H1 (cell line): Measurements from ENCODE around the gene C6orf120.

Source experiments
- EP300 ChIP-seq, 2 experiments: IDR thresholded peaks; 1 replicate in 1 of 2; 2 replicates in 1 of 2; pipeline ENCODE4 v1.6.1; 2011 to 2012; ENCODE audit warnings: low read depth in 2 of 2, low read length in 2 of 2, mild to moderate bottlenecking in 2 of 2, borderline replicate concordance in 1 of 2, inconsistent platforms in 1 of 2, moderate library complexity in 1 of 2
- HDAC2 ChIP-seq, 2 experiments: fragments of 300-600 bp in 1 of 2; sonication (generic) in 1 of 2; IDR thresholded peaks; 2 replicates each; pipeline ENCODE4 v1.6.1; 2011 to 2012; ENCODE audit warnings: low read depth in 2 of 2, low read length in 2 of 2, mild to moderate bottlenecking in 2 of 2, moderate library complexity in 2 of 2, borderline replicate concordance in 1 of 2, inconsistent platforms in 1 of 2
- POLR2A ChIP-seq, 2 experiments: IDR thresholded peaks; 1 replicate in 1 of 2; 2 replicates in 1 of 2; pipeline ENCODE4 v1.6.1; 2011; ENCODE audit warnings: low read depth in 2 of 2, low read length in 2 of 2, mild to moderate bottlenecking in 2 of 2; ENCODE audit errors: control extremely low read depth in 1 of 2
- RXRA ChIP-seq: IDR thresholded peaks from 2 replicates; pipeline ENCODE4 v1.6.1; 2011; ENCODE audit warnings: low read depth, mild to moderate bottlenecking, low read length, moderate library complexity; ENCODE audit not compliant: insufficient read depth
- TEAD4 ChIP-seq: IDR thresholded peaks from 2 replicates; pipeline ENCODE4 v1.6.1; 2012; ENCODE audit warnings: low read depth, low read length, inconsistent platforms, mixed read lengths
- TF ChIP-seq, protein P1 (sequence below), 3 experiments: IDR thresholded peaks; 1 replicate in 2 of 3; 2 replicates in 1 of 3; pipeline versions ENCODE4 v1.5.1 to v1.6.1; 2011; ENCODE audit warnings: low read length in 3 of 3, mild to moderate bottlenecking in 3 of 3, inconsistent platforms in 2 of 3, low read depth in 1 of 3, moderate library complexity in 1 of 3; ENCODE audit not compliant: insufficient read depth in 1 of 3; ENCODE audit errors: control extremely low read depth in 1 of 3
- TF ChIP-seq, protein P2 (sequence below): IDR thresholded peaks from 2 replicates; pipeline ENCODE4 v1.6.1; 2012; ENCODE audit warnings: inconsistent platforms

DNA sequence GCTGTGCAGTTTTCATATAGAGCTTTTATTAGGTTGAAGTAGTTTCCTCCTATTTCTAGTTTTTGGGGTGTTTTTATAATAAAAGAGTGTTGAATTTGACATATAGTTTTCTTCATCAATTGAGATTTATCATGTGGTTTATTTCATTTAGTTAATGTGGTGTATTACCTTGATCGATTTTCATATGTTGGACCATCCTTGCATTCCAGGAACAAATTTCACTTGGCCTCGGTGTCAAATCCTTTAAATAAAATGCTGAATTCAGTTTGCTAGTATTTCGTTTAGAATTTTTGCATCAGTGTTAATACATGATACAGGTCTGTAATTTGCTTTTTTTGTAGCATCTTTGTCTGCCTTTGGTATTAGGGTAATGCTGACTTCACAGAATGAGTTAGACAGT is 43.5 kb downstream of the C6orf120 start:
- TF ChIP-seq RXRA (no peak), EP300 (IDR thresholded peaks at IDR 0.05; ENCODE audit: borderline replicate concordance in 1 of 2, low read depth in 2 of 2, low read length in 2 of 2) (no peak), TEAD4 (no peak), POLR2A (IDR thresholded peaks at IDR 0.05; ENCODE audit: control extremely low read depth in 1 of 2, low read depth in 2 of 2, low read length in 2 of 2) (no peak), HDAC2 (IDR thresholded peaks at IDR 0.05; ENCODE audit: borderline replicate concordance in 1 of 2, low read depth in 2 of 2, low read length in 2 of 2) (no peak)
- TF ChIP-seq, protein P1, sequence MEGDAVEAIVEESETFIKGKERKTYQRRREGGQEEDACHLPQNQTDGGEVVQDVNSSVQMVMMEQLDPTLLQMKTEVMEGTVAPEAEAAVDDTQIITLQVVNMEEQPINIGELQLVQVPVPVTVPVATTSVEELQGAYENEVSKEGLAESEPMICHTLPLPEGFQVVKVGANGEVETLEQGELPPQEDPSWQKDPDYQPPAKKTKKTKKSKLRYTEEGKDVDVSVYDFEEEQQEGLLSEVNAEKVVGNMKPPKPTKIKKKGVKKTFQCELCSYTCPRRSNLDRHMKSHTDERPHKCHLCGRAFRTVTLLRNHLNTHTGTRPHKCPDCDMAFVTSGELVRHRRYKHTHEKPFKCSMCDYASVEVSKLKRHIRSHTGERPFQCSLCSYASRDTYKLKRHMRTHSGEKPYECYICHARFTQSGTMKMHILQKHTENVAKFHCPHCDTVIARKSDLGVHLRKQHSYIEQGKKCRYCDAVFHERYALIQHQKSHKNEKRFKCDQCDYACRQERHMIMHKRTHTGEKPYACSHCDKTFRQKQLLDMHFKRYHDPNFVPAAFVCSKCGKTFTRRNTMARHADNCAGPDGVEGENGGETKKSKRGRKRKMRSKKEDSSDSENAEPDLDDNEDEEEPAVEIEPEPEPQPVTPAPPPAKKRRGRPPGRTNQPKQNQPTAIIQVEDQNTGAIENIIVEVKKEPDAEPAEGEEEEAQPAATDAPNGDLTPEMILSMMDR (IDR thresholded peaks at IDR 0.05; ENCODE audit: control extremely low read depth in 1 of 3, insufficient read depth in 1 of 3, low read depth in 1 of 3, low read length in 3 of 3), result no peak
- TF ChIP-seq, protein P2, sequence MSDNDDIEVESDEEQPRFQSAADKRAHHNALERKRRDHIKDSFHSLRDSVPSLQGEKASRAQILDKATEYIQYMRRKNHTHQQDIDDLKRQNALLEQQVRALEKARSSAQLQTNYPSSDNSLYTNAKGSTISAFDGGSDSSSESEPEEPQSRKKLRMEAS, result no peak
